ENCODE data around the gene HOXD13.

DNA sequence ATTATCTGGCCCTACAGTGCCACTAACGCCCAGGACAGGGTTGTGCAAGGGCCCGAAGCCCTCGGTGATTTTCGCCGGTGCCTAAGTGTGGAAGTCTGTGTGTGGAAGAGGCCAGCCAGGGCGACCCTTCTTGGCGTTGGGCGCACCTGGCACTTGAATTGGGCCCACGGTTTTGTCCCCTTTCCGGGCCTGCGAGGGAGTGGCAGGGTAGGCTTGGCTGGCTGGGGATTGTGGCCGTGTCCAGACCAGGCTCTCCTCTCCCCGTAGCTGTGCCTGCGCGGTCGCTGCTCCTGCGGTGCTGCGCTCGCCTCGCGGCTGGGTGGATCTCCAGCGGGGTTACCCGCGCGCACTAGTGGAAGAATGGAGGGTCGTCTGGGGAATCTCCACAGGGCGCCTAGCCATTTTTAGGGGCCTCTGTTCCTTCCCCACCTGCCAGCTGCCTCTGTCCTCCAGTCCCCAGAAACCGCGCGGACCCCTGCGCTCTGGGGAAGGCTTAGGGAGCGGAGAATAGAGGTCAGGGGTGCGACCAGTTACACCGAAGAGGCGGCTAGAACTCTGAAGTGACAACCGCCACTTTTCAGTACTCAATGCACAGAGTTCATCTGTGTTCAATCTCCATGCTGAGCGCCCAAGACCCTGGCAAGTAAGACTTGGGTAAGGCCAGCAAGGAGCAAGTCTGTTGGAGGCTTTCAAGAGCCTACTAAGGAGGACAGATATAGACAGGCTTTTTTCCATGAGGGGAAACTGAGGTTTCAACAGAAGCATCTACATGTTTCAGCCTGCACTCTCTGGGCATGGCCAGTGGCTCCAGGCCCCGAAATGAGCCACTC, 24.7 kb upstream of the HOXD13 start:
- TF ChIP-seq, protein P1, sequence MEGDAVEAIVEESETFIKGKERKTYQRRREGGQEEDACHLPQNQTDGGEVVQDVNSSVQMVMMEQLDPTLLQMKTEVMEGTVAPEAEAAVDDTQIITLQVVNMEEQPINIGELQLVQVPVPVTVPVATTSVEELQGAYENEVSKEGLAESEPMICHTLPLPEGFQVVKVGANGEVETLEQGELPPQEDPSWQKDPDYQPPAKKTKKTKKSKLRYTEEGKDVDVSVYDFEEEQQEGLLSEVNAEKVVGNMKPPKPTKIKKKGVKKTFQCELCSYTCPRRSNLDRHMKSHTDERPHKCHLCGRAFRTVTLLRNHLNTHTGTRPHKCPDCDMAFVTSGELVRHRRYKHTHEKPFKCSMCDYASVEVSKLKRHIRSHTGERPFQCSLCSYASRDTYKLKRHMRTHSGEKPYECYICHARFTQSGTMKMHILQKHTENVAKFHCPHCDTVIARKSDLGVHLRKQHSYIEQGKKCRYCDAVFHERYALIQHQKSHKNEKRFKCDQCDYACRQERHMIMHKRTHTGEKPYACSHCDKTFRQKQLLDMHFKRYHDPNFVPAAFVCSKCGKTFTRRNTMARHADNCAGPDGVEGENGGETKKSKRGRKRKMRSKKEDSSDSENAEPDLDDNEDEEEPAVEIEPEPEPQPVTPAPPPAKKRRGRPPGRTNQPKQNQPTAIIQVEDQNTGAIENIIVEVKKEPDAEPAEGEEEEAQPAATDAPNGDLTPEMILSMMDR (IDR thresholded peaks at IDR 0.05; ENCODE audit: borderline replicate concordance, extremely low read depth, low read length, poor library complexity, severe bottlenecking), result no peak
- TF ChIP-seq EZH2 (IDR thresholded peaks at IDR 0.05; ENCODE audit: borderline replicate concordance, low read depth, low read length, severe bottlenecking), result no peak

All from DND-41 (cell line).